ENCODE data around the gene MICALL1.

DNA sequence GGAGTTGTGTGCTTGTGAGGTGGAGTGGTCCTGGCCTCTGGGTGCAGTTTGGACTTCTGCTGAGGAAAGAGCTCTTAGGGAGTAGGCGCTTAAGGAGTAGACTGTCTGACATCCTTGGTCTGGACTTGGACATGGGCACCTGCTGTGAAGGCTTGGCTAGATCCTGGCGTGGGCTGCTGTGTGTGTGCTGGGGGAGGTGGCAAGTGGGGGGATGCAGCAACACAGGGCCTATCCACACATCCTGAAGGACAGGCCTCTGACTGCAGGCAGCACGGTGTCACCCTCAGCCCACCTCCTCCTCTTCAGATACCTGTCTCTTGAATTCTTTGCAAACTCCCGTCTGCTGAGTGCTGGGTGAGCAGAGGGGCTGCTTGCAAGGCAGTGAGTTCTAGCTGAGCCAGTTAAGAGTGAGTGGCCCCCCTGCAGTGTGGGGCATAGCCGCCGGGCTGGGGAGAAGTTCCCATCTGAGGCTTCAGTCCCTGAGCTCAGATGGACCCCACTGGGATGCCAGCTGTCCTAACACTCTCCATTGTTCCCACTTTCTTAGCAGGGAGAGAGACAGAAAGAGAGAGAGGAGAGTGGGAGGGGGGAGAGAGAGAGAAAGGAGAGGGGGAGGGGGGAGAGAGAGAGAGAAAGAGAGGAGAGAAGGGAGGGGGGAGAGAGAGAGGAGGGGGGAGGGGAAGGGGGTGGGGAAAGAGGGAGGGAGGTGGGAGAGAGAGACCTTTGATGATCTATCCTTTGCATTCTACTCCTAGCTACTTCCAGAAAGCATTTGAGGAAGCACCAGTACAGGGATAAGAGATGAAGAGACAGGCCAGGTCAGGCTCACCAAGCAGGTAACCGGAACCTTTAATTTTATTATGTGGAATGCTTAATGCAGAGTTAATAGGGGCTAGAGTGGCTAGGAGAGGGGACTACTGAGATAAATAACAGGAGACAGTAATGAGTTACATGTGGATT lies 65.7 kb downstream of the MICALL1 start:
- TF ChIP-seq, protein P1, sequence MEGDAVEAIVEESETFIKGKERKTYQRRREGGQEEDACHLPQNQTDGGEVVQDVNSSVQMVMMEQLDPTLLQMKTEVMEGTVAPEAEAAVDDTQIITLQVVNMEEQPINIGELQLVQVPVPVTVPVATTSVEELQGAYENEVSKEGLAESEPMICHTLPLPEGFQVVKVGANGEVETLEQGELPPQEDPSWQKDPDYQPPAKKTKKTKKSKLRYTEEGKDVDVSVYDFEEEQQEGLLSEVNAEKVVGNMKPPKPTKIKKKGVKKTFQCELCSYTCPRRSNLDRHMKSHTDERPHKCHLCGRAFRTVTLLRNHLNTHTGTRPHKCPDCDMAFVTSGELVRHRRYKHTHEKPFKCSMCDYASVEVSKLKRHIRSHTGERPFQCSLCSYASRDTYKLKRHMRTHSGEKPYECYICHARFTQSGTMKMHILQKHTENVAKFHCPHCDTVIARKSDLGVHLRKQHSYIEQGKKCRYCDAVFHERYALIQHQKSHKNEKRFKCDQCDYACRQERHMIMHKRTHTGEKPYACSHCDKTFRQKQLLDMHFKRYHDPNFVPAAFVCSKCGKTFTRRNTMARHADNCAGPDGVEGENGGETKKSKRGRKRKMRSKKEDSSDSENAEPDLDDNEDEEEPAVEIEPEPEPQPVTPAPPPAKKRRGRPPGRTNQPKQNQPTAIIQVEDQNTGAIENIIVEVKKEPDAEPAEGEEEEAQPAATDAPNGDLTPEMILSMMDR (conservative IDR thresholded peaks at IDR 0.05; ENCODE audit: low read length) = no peak
- TF ChIP-seq EZH2phosphoT487 (IDR thresholded peaks at IDR 0.05; ENCODE audit: borderline replicate concordance, low read depth, low read length) = no peak

Data from OCI-LY7 (cell line).